GM19239 (cell line): ENCODE results near the gene SLC7A14.

Experiments
- DNase-seq: peaks from one replicate; pipeline ENCODE4 v3.0.0; 2011; ENCODE audit warnings: low spot score; ENCODE audit not compliant: insufficient read length
- FAIRE-seq: peaks from 2 replicates; lab custom pipeline; 2011; peaks lifted over from hg19 to GRCh38; lab: Jason Lieb, UNC

The SLC7A14 gene

GRCh38 chr3:170413291-170413690 lies 172.6 kb downstream of the SLC7A14 start:
- DNase-seq (no peak), FAIRE-seq (no peak)

GRCh38 chr3:170410428-170411029 lies 175.3 kb downstream of the SLC7A14 start:
- no peak for DNase-seq

More at GRCh38 chr3:170410428-170411029, 175.3 kb downstream of the SLC7A14 start:
- no peak for FAIRE-seq
